ENCODE results near the gene MBD4.

GRCh38 chr3:129467932-129468331 is 28.2 kb upstream of the MBD4 start:
- TF ChIP-seq STAT1 (IDR thresholded peaks at IDR 0.05; ENCODE audit: unreplicated experiment), result no peak
- no peak for TF ChIP-seq EZH2 (IDR thresholded peaks at IDR 0.05; ENCODE audit: low read depth, unreplicated experiment)
- no peak for TF ChIP-seq CTCF (conservative IDR thresholded peaks at IDR 0.05; ENCODE audit: low read depth in 2 of 2)
- TF ChIP-seq, protein P1, sequence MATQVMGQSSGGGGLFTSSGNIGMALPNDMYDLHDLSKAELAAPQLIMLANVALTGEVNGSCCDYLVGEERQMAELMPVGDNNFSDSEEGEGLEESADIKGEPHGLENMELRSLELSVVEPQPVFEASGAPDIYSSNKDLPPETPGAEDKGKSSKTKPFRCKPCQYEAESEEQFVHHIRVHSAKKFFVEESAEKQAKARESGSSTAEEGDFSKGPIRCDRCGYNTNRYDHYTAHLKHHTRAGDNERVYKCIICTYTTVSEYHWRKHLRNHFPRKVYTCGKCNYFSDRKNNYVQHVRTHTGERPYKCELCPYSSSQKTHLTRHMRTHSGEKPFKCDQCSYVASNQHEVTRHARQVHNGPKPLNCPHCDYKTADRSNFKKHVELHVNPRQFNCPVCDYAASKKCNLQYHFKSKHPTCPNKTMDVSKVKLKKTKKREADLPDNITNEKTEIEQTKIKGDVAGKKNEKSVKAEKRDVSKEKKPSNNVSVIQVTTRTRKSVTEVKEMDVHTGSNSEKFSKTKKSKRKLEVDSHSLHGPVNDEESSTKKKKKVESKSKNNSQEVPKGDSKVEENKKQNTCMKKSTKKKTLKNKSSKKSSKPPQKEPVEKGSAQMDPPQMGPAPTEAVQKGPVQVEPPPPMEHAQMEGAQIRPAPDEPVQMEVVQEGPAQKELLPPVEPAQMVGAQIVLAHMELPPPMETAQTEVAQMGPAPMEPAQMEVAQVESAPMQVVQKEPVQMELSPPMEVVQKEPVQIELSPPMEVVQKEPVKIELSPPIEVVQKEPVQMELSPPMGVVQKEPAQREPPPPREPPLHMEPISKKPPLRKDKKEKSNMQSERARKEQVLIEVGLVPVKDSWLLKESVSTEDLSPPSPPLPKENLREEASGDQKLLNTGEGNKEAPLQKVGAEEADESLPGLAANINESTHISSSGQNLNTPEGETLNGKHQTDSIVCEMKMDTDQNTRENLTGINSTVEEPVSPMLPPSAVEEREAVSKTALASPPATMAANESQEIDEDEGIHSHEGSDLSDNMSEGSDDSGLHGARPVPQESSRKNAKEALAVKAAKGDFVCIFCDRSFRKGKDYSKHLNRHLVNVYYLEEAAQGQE (IDR thresholded peaks at IDR 0.05; ENCODE audit: unreplicated experiment), result no peak
- no peak for TF ChIP-seq ETS1 (IDR thresholded peaks at IDR 0.05)
- TF ChIP-seq POLR2AphosphoS5 (IDR thresholded peaks at IDR 0.05; ENCODE audit: low read depth), result no peak
- TF ChIP-seq ZNF114 (CRISPR knock-in tag; IDR thresholded peaks at IDR 0.05), result no peak
- no peak for TF ChIP-seq EZH2phosphoT487 (IDR thresholded peaks at IDR 0.05; ENCODE audit: unreplicated experiment)
- TF ChIP-seq ZNF331 (CRISPR knock-in tag; IDR thresholded peaks at IDR 0.05; ENCODE audit: low read depth), result no peak
- TF ChIP-seq JUNB (IDR thresholded peaks at IDR 0.05; ENCODE audit: unreplicated experiment), result no peak
- no peak for TF ChIP-seq NANOG (IDR thresholded peaks at IDR 0.05; ENCODE audit: borderline replicate concordance)
- no peak for TF ChIP-seq CREB1 (CRISPR knock-in tag; IDR thresholded peaks at IDR 0.05; ENCODE audit: low read depth)
